IMR-90 (cell line): ENCODE measurements around the gene TBCD. TPM values are rescaled to one million over a fixed set of nuclear protein-coding genes. Genes with fewer than 3 reads are reported as not detected.
A peak's percentile ranks its signal among the peaks of the same experiment; 100 is the strongest.

Experiments used
- ATAC-seq: fragments of 200-7000 bp; cut with Tn5 transposase; 2 replicates; pipeline ENCODE4 v1.9.1; 2020; ENCODE audit warnings: low read depth, mild to moderate bottlenecking, moderate library complexity
- BruUV-seq: library from RNA; stranded (reverse); fragments of 400-500 nt; replicated peaks from 2 replicates; lab custom pipeline; 2021; lab: Mats Ljungman, UMichigan
- CTCF ChIA-PET: fragments of 300-600 bp; formaldehyde crosslinking; extraction: SDS; loops from one replicate; lab custom pipeline; 2021; ENCODE audit warnings: antibody characterized with exemption; lab: Yijun Ruan, JAX
- POLR2A ChIA-PET: fragments of 300-600 bp; sonication (Branson Sonifier 250); formaldehyde crosslinking; loops from one replicate; lab custom pipeline; 2022; ENCODE audit warnings: antibody characterized with exemption; ENCODE audit not compliant: unreplicated experiment; lab: Charles Lee
- DNase-seq: peaks from one replicate; pipeline ENCODE4 v3.0.0; 2013
- H2AFZ ChIP-seq: replicated peaks from 2 replicates; pipeline ENCODE3; 2013; ENCODE audit warnings: low read length, mild to moderate bottlenecking; ENCODE audit not compliant: poor library complexity
- H2AK5ac ChIP-seq: 2 replicates; pipeline ENCODE4 v1.6.1; 2013; ENCODE audit warnings: low read depth, low read length, inconsistent platforms
- H2AK9ac ChIP-seq: replicated peaks from 2 replicates; pipeline ENCODE3; 2013; ENCODE audit warnings: mild to moderate bottlenecking, low read depth, low read length, moderate library complexity; ENCODE audit not compliant: poor library complexity
- H2BK120ac ChIP-seq: 2 replicates; pipeline ENCODE4 v1.6.1; 2013; ENCODE audit warnings: low read depth, low read length, inconsistent platforms
- H2BK15ac ChIP-seq: 3 replicates; pipeline ENCODE4 v1.6.1; 2013; ENCODE audit warnings: low read depth, low read length, inconsistent platforms
- H2BK20ac ChIP-seq: 2 replicates; pipeline ENCODE4 v1.6.1; 2013; ENCODE audit warnings: low read depth, mild to moderate bottlenecking, inconsistent platforms, low read length, moderate library complexity
- H2BK5ac ChIP-seq: 2 replicates; pipeline ENCODE4 v1.6.1; 2013; ENCODE audit warnings: mild to moderate bottlenecking, low read depth, low read length, inconsistent platforms; ENCODE audit not compliant: poor library complexity, severe bottlenecking
- H3K14ac ChIP-seq: replicated peaks from 2 replicates; pipeline ENCODE4 v1.6.1; 2013; ENCODE audit warnings: low read depth, low read length, inconsistent platforms
- H3K18ac ChIP-seq: 2 replicates; pipeline ENCODE4 v1.6.1; 2013; ENCODE audit warnings: low read depth, low read length, control low read depth
- H3K23ac ChIP-seq: 2 replicates; pipeline ENCODE4 v1.6.1; 2013; ENCODE audit warnings: low read depth, low read length, inconsistent platforms
- H3K27ac ChIP-seq: 2 replicates; pipeline ENCODE4 v1.5.1; 2013; ENCODE audit warnings: mild to moderate bottlenecking, control low read depth, low read length; ENCODE audit not compliant: insufficient read depth
- H3K27me3 ChIP-seq: 2 replicates; pipeline ENCODE4 v1.6.1; 2013; ENCODE audit warnings: low read length; ENCODE audit not compliant: control insufficient read depth, insufficient read depth
- H3K36me3 ChIP-seq: 2 replicates; pipeline ENCODE4 v1.6.1; 2013; ENCODE audit warnings: low read length, mixed read lengths; ENCODE audit not compliant: control insufficient read depth, insufficient read depth
- H3K4ac ChIP-seq: 2 replicates; pipeline ENCODE4 v1.6.1; 2013; ENCODE audit warnings: low read depth, low read length, inconsistent platforms
- H3K4me1 ChIP-seq: 2 replicates; pipeline ENCODE4 v1.6.1; 2013; ENCODE audit warnings: low read length, mixed read lengths; ENCODE audit not compliant: control insufficient read depth, insufficient read depth
- H3K4me2 ChIP-seq: 2 replicates; pipeline ENCODE4 v1.6.1; 2013; ENCODE audit warnings: low read depth, mild to moderate bottlenecking, control low read depth, low read length, moderate library complexity
- H3K4me3 ChIP-seq: 2 replicates; pipeline ENCODE4 v1.5.1; 2013; ENCODE audit warnings: low read depth, mild to moderate bottlenecking, control low read depth, low read length, moderate library complexity; ENCODE audit not compliant: insufficient read depth
- H3K56ac ChIP-seq: 2 replicates; pipeline ENCODE4 v1.6.1; 2013; ENCODE audit warnings: low read length, inconsistent platforms; ENCODE audit not compliant: insufficient read depth; ENCODE audit errors: extremely low read depth
- H3K79me1 ChIP-seq, 2 experiments: 2 replicates each; pipeline ENCODE4 v1.6.1; 2013; ENCODE audit warnings: low read length in 2 of 2, inconsistent platforms in 1 of 2, low read depth in 1 of 2
- H3K9ac ChIP-seq: 2 replicates; pipeline ENCODE4 v1.6.1; 2013; ENCODE audit warnings: low read depth, low read length, control low read depth
- H3K9me1 ChIP-seq: 2 replicates; pipeline ENCODE4 v1.6.1; 2013; ENCODE audit warnings: low read length, inconsistent platforms; ENCODE audit not compliant: insufficient read depth
- H3K9me3 ChIP-seq: 2 replicates; pipeline ENCODE4 v1.6.1; 2013; ENCODE audit warnings: low read length; ENCODE audit not compliant: control insufficient read depth, insufficient read depth
- H4K20me1 ChIP-seq: 2 replicates; pipeline ENCODE4 v1.6.1; 2013; ENCODE audit warnings: low read length, inconsistent platforms; ENCODE audit not compliant: insufficient read depth
- H4K5ac ChIP-seq: 2 replicates; pipeline ENCODE4 v1.6.1; 2013; ENCODE audit warnings: mild to moderate bottlenecking, low read depth, low read length, control low read depth
- H4K8ac ChIP-seq, 2 experiments: 2 replicates each; pipeline ENCODE4 v1.6.1; 2013; ENCODE audit warnings: low read depth in 2 of 2, low read length in 2 of 2, control low read depth in 1 of 2, inconsistent platforms in 1 of 2
- H4K91ac ChIP-seq: 2 replicates; pipeline ENCODE4 v1.6.1; 2013; ENCODE audit warnings: low read depth, low read length, inconsistent platforms; ENCODE audit not compliant: insufficient read depth
- CHD1 ChIP-seq: IDR thresholded peaks from 2 replicates; pipeline ENCODE4 v1.6.1; 2012; ENCODE audit warnings: low read depth, low read length, improper control_type of control experiment
- CTCF ChIP-seq: conservative IDR thresholded peaks from 2 replicates; pipeline ENCODE4 v1.5.1; 2012; ENCODE audit warnings: mild to moderate bottlenecking, low read depth, low read length, improper control_type of control experiment
- FOS ChIP-seq: fragments of 150-350 bp; IDR thresholded peaks from 2 replicates; pipeline ENCODE4 v1.6.1; 2016; ENCODE audit warnings: low read depth, low read length
- MAFK ChIP-seq: IDR thresholded peaks from 2 replicates; pipeline ENCODE4 v1.6.1; 2012; ENCODE audit warnings: low read depth, low read length, improper control_type of control experiment
- MAZ ChIP-seq: IDR thresholded peaks from 2 replicates; pipeline ENCODE4 v1.6.1; 2012; ENCODE audit warnings: low read depth, mild to moderate bottlenecking, low read length, improper control_type of control experiment, moderate library complexity, borderline replicate concordance
- MXI1 ChIP-seq: IDR thresholded peaks from 2 replicates; pipeline ENCODE4 v1.6.1; 2012; ENCODE audit warnings: low read depth, mild to moderate bottlenecking, low read length, moderate library complexity, borderline replicate concordance
- NFE2L2 ChIP-seq: fragments of 150-350 bp; IDR thresholded peaks from 2 replicates; pipeline ENCODE4 v1.6.1; 2016; ENCODE audit warnings: low read depth, mild to moderate bottlenecking, low read length
- RAD21 ChIP-seq: IDR thresholded peaks from 2 replicates; pipeline ENCODE4 v1.6.1; 2012; ENCODE audit warnings: low read length, improper control_type of control experiment
- RCOR1 ChIP-seq: IDR thresholded peaks from 2 replicates; pipeline ENCODE4 v1.6.1; 2012; ENCODE audit warnings: mild to moderate bottlenecking, low read length, improper control_type of control experiment; ENCODE audit not compliant: insufficient replicate concordance
- RFX5 ChIP-seq: IDR thresholded peaks from 2 replicates; pipeline ENCODE4 v1.8.0; 2012; ENCODE audit warnings: low read depth, mild to moderate bottlenecking, low read length, moderate library complexity
- SMC3 ChIP-seq: fragments of 150-350 bp; IDR thresholded peaks from 2 replicates; pipeline ENCODE4 v1.6.1; 2016; ENCODE audit warnings: low read depth, mild to moderate bottlenecking, antibody characterized with exemption, low read length, moderate library complexity
- WGBS, 2 experiments: methylation state at CpG; one replicate each; pipeline versions ENCODE4 v1.1.5 to v1.1.7; 2013; ENCODE audit warnings: missing lambda C conversion rate in 2 of 2; ENCODE audit not compliant: insufficient read length in 1 of 2; ENCODE audit errors: extremely low coverage in 2 of 2; 5-methylcytosine and 5-hydroxymethylcytosine counted together
- dilution Hi-C: fragments of 300-500 bp; cut with HindIII; formaldehyde crosslinking; loops from one replicate; pipeline ENCODE4 v1.14.3; 2018; ENCODE audit warnings: low sequenced_read_pairs; ENCODE audit not compliant: unreplicated experiment
- in situ Hi-C: fragments of 300-500 bp; cut with MboI; formaldehyde crosslinking; loops from 3 replicates; pipeline ENCODE4 v1.14.3; 2019; ENCODE audit warnings: low sequenced_read_pairs, inconsistent platforms, mixed read lengths
- intact Hi-C: fragments of 100-400 bp; cut with micrococcal nuclease; formaldehyde crosslinking; loops from 2 replicates; pipeline ENCODE4 v1.10.0; 2022
- polyA plus RNA-seq, 3 experiments: library from polyadenylated mRNA; depleted of rRNA; stranded (reverse); fragments of >200 nt; gene quantifications; 2 replicates each; pipeline ENCODE4 v1.2.3, GENCODE V29; 2012; ENCODE audit warnings: low replicate concordance in 1 of 3
- total RNA-seq: library from RNA; depleted of rRNA; stranded (reverse); fragments of >200 nt; gene quantifications from 2 replicates; pipeline ENCODE4 v1.2.3, GENCODE V29; 2012
- TF ChIP-seq, protein P1 (sequence below): fragments of 150-350 bp; IDR thresholded peaks from 2 replicates; pipeline ENCODE4 v1.6.1; 2016; ENCODE audit warnings: low read depth, mild to moderate bottlenecking, low read length, moderate library complexity, borderline replicate concordance
- TF ChIP-seq, protein P2 (sequence below): fragments of 150-350 bp; IDR thresholded peaks from 2 replicates; pipeline ENCODE4 v1.6.1; 2017; ENCODE audit warnings: mild to moderate bottlenecking, antibody characterized with exemption, low read length, low read depth

TBCD gene
- total and polyA plus RNA-seq, 2 of the 4 experiments (the other 2 are of a cell fraction) = 21.9 to 54.5 TPM

DNA sequence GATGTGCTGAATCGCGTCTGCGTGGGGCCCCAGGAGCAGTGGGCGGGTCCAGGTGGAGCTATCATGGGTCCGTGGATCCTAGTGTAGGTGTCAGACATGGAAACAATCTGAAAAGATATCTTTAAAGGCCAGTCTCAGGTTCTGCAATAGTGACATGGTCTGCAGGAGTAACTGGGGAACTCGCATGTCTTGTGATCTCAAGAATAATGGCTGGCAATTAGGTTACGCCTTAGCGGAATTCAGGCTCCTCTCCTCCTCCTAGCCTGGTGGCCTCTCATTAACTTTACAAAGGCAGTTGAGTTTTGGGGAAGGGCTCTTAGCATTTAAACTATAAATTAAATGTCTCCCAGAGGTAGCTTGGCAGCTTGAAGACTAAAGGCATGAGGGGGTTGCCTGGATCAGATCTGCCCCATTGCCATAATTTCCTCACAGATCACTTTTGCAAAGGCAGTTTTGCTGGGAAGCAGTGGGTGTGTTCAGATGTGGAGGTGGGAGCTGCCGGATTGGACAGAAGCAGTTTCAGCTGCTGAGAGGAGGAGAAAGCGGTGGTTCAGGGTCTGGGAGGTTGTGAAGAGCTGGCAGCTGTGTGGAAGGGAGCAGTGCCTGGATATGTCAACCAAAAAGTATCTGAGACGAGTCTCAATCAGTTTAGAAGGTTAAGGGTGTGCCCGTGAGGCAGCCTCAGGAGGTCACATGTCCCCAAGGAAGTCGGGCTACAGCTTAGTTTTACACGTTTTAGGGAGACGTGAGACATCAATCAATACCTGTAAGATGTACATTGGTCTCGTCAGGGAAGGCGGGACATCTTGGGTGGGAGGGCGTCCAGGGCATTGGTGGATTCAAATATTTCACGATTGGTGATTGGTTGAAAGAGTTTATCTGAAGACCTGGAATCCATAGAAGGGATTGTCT, 2.7 kb downstream of the TBCD start:
- H3K14ac ChIP-seq = no peak overlapping the region
- no peak overlapping the region for H4K5ac ChIP-seq
- no peak for DNase-seq
- WGBS, 2 experiments = 79% methylated on average over 11 of the region's 19 CpGs; no CpG with 5 or more reads in 1 of the 2 experiments
- ChIA-PET POLR2A (no interaction called here), CTCF (interaction anchor here (1.1 kb wide), 1 partner anchor 14 kb away, joined by 4 read pairs; no protein-coding TSS in a partner anchor)
- H4K20me1 ChIP-seq = peaks cover 16% of the 10 kb centered on the region
- no peak overlapping the region for H3K27ac ChIP-seq
- no peak overlapping the region for H2BK15ac ChIP-seq
- H2BK120ac ChIP-seq = no peak overlapping the region
- peak overlapping the region; percentile 49; the same call in 1 of the 2 replicates for H3K23ac ChIP-seq
- H3K9me1 ChIP-seq = peaks cover 10% of the 10 kb centered on the region
- H2AK5ac ChIP-seq = peak overlapping the region; percentile 4; the same call in 1 of the 2 replicates
- dilution Hi-C loops (no loop called here), intact Hi-C loops (no loop called here), in situ Hi-C loops (no loop called here)
- no peak overlapping the region for H4K91ac ChIP-seq
- peak overlapping the region; percentile 67 for H2AFZ ChIP-seq
- H3K4ac ChIP-seq = no peak overlapping the region
- H3K18ac ChIP-seq = no peak overlapping the region
- no peak overlapping the region for H3K9ac ChIP-seq
- no peaks in the 10 kb centered on the region for H3K27me3 ChIP-seq
- no peak overlapping the region for H4K8ac ChIP-seq
- no peak overlapping the region for H2BK5ac ChIP-seq
- H2AK9ac ChIP-seq = peak overlapping the region; percentile 65
- no peak overlapping the region for H3K4me2 ChIP-seq
- peaks cover 32 to 61% of the 10 kb centered on the region in 2 experiments for H3K79me1 ChIP-seq
- peaks cover 4% of the 10 kb centered on the region for H3K4me1 ChIP-seq
- H3K9me3 ChIP-seq = no peaks in the 10 kb centered on the region; the same call in 1 of the 2 replicates
- H3K56ac ChIP-seq = no peak overlapping the region
- H3K36me3 ChIP-seq = peaks cover 2% of the 10 kb centered on the region
- ATAC-seq = no peak
- no peak overlapping the region for H2BK20ac ChIP-seq
- no TSS peak for BruUV-seq
- H3K4me3 ChIP-seq = no peak overlapping the region
- TF ChIP-seq MXI1 (no peak), RFX5 (no peak), RCOR1 (no peak), MAZ (no peak), RAD21 (no peak), NFE2L2 (no peak), SMC3 (no peak), MAFK (no peak), CHD1 (no peak), FOS (no peak), CTCF (no peak)
- TF ChIP-seq, protein P1, sequence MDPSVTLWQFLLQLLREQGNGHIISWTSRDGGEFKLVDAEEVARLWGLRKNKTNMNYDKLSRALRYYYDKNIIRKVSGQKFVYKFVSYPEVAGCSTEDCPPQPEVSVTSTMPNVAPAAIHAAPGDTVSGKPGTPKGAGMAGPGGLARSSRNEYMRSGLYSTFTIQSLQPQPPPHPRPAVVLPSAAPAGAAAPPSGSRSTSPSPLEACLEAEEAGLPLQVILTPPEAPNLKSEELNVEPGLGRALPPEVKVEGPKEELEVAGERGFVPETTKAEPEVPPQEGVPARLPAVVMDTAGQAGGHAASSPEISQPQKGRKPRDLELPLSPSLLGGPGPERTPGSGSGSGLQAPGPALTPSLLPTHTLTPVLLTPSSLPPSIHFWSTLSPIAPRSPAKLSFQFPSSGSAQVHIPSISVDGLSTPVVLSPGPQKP = no peak
- TF ChIP-seq, protein P2, sequence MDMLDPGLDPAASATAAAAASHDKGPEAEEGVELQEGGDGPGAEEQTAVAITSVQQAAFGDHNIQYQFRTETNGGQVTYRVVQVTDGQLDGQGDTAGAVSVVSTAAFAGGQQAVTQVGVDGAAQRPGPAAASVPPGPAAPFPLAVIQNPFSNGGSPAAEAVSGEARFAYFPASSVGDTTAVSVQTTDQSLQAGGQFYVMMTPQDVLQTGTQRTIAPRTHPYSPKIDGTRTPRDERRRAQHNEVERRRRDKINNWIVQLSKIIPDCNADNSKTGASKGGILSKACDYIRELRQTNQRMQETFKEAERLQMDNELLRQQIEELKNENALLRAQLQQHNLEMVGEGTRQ = no peak
